ENCODE results near the gene OR14J1.
"Not testable (repeated sequence)": the region's sequence is repeated elsewhere in the genome, so short reads cannot be mapped to it uniquely, and the experiment has no call there.

Gene OR14J1, protein sequence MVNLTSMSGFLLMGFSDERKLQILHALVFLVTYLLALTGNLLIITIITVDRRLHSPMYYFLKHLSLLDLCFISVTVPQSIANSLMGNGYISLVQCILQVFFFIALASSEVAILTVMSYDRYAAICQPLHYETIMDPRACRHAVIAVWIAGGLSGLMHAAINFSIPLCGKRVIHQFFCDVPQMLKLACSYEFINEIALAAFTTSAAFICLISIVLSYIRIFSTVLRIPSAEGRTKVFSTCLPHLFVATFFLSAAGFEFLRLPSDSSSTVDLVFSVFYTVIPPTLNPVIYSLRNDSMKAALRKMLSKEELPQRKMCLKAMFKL

DNA sequence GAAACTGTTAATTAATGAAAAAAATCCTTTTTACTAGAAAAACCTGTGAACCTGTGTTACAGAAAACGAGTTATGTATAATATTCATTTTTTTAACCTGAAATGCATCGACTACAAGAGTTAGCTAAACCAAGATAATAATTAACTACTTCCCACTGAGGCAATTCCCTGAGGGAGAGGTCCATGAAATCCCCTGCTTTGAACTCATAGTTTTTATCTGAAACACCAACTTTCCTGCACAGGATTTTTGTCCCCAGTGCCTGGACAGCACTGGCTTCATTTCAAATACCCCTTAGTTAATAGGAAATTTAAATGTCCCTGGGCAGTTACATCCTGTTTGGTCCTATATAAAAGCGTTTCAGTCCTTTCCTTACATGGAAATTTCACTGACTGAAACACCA is at the start of gene OR14J1:
TSS of gene OR14J1 (plus strand) at position 386 of the 400 bp plus-strand sequence. CDS start 4,989 bp downstream, outside the sequence.
- DNase-seq, result no peak
- Mint-ChIP-seq H3K9me3 (no peaks in the 10 kb centered on the region), H3K4me3 (no peak within 1 kb of the TSS), H3K27me3 (no peaks in the 10 kb centered on the region), H3K27ac (no peak within 1 kb of the TSS), H3K36me3 (no peaks in the 10 kb centered on the region), H3K4me1 (no peaks in the 10 kb centered on the region)
- CTCF ChIA-PET, result no interaction called here

DNA sequence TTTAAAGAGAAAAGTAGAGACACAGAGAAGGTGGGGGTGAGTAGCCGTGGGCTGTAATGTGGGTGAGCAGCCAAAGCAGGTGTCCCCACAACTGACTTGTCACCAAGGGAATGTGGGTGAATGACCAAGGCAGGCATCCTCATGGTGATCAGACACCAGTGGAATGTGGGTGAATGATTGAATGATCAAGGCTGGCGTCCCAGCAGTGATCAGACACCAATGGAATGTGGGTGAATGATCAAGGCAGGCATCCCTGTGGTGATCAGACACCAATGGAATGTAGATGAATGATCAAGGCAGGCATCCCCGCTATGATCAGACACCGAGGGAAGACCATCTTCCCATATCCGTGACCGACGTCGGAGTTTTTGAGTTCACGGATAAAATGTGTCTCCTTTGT is 49.8 kb upstream of the OR14J1 start:
- CTCF ChIA-PET, result no interaction called here
- no peak for DNase-seq
- no peaks in the 10 kb centered on the region for H3K9me3 Mint-ChIP-seq
- no peaks in the 10 kb centered on the region for H3K27me3 Mint-ChIP-seq
- H3K36me3 Mint-ChIP-seq, result no peaks in the 10 kb centered on the region
- no peak overlapping the region for H3K4me3 Mint-ChIP-seq
- H3K27ac Mint-ChIP-seq, result no peak overlapping the region
- no peaks in the 10 kb centered on the region for H3K4me1 Mint-ChIP-seq

DNA sequence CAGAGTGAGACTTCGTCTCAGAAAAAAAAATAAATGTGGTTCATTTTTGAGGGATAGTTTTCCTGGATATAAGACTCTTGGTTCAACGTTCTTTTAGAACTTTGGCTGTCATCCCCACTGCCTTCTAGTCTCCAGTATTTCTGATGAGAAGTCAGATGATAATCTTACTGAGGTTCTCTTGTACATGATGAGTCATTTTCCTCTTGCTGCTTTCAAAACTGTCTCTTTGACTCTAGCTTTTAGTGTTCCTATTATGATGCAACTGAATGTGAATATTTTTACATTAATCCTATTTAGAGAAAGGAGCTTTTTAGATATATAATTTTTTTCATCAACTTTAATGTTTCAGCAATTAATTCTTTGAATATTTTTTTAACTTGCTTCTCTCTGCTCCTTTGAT is 46.0 kb upstream of the OR14J1 start:
- Mint-ChIP-seq H3K36me3 (no peaks in the 10 kb centered on the region), H3K9me3 (no peaks in the 10 kb centered on the region), H3K27me3 (no peaks in the 10 kb centered on the region)

DNA sequence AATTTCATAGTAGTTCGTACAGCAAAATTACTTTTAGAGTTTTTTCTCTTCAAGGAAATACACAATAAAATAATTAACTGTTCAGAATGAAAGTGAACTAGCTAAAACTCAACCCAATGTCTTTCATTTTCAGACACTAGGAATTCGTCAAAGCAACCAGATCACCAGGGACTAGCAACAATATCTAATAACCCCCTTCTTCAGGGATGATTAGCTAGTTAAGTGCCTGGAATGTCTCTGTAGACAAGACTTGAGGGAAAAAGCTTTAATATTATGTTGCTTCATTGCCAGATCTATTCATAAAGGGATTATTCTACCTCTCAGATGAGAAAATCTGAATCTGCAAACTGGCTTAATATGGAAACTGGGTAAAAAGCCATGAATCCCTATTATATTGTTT is 41.8 kb upstream of the OR14J1 start:
- H3K36me3 Mint-ChIP-seq, result no peaks in the 10 kb centered on the region

More for the DNA sequence above, 46.0 kb upstream of the OR14J1 start:
- H3K4me3 Mint-ChIP-seq, result no peak overlapping the region
- H3K4me1 Mint-ChIP-seq, result no peaks in the 10 kb centered on the region
- no peak for DNase-seq
- H3K27ac Mint-ChIP-seq, result no peak overlapping the region
- CTCF ChIA-PET, result no interaction called here

DNA sequence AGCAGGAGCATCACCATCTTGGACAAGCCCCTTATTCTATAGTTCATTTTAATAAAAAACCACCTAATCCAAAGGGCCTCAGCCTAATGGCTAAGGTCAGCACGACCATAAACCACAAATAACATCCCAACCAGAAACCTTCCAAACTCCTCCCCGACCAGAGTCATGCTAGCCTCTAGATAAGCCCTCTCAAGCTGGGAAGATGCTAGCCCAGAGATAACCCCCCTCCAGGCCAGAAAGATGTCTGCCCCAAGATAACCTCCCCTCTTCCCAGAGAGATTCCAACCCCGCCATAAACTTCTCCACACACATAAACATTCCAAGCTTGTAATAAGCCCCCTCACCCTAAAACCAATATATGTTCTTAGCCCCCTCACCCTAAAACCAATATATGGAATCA is 38.5 kb upstream of the OR14J1 start:
- no peaks in the 10 kb centered on the region for H3K9me3 Mint-ChIP-seq
- CTCF ChIA-PET, result no interaction called here
- no peak for DNase-seq
- no peaks in the 10 kb centered on the region for H3K36me3 Mint-ChIP-seq
- no peak overlapping the region for H3K27ac Mint-ChIP-seq
- H3K4me3 Mint-ChIP-seq, result no peak overlapping the region
- no peaks in the 10 kb centered on the region for H3K27me3 Mint-ChIP-seq
- no peaks in the 10 kb centered on the region for H3K4me1 Mint-ChIP-seq

More for the DNA sequence above, 41.8 kb upstream of the OR14J1 start:
- no peak overlapping the region for H3K4me3 Mint-ChIP-seq
- DNase-seq, result no peak
- no peaks in the 10 kb centered on the region for H3K27me3 Mint-ChIP-seq
- no peaks in the 10 kb centered on the region for H3K4me1 Mint-ChIP-seq
- CTCF ChIA-PET, result no interaction called here
- H3K9me3 Mint-ChIP-seq, result no peaks in the 10 kb centered on the region
- no peak overlapping the region for H3K27ac Mint-ChIP-seq

DNA sequence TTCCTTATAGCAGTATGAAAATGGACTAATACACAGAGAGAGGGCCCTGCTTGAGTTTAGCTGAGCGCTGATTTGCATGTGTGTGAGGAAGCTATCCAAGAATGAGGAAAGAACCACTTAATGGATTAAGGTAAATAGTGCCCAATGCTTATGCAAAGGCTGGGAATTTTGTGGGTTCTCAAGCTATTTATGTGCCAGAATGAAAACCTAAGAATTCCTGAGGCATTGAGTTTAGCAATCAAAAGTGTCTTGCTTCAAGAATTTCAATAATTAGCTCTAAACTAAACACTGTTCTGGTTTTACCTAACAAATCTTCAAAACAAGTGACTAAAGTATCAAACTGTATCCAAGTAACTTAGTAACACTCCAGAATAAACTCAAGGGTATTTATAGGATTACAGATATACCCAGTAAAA is 7.0 kb upstream of the OR14J1 start:
- Mint-ChIP-seq H3K27me3 (no peaks in the 10 kb centered on the region), H3K27ac (no peak overlapping the region), H3K9me3 (no peaks in the 10 kb centered on the region), H3K36me3 (no peaks in the 10 kb centered on the region), H3K4me3 (no peak overlapping the region), H3K4me1 (no peaks in the 10 kb centered on the region)
- no peak for DNase-seq
- CTCF ChIA-PET, result no interaction called here

DNA sequence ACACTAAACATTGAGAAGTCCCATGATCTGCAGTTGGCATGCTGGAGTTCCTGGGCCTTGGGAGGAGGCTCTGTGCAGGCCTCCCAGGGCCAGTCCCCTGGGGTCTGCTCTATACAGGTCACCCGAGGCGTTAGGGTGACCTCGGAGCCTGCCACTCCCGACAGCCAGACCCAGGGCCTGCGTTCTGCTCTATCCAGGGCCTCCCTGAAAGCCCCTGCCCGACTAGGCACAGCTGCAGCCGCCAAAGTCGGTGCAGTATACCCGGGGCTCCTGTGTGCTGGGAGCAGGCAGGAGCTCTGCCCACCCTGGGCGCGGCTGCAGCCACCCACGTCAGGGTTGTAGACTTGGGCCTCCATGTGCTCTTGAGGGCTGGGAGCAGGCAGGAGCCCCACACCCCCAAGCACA is 6.3 kb upstream of the OR14J1 start:
- CTCF ChIA-PET, result no interaction called here
- no peaks in the 10 kb centered on the region for H3K27me3 Mint-ChIP-seq
- no peak overlapping the region for H3K4me3 Mint-ChIP-seq
- DNase-seq, result no peak
- H3K27ac Mint-ChIP-seq, result no peak overlapping the region
- H3K9me3 Mint-ChIP-seq, result no peaks in the 10 kb centered on the region
- H3K36me3 Mint-ChIP-seq, result no peaks in the 10 kb centered on the region
- no peaks in the 10 kb centered on the region for H3K4me1 Mint-ChIP-seq

DNA sequence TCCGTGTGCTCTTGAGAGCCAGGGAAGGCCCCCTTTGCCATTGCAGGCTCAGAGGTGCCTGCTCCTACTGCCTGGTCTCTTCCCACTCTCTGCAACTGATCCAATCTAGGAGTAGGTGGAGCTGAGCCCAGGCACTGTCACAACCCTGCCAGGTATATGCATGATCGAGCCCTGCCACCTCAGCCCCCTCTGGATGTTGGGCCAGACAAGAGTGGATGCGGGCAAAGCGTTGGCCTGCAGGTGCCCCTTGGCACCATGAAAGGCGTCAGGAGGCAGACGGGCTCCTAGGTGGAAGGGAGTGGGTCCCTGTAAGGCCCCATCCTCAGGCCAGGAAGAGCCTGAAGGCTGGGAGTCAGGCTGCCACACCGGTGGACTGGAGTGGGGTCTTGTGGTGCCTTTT is 5.9 kb upstream of the OR14J1 start:
- Mint-ChIP-seq H3K27me3 (no peaks in the 10 kb centered on the region), H3K27ac (no peak overlapping the region), H3K4me3 (no peak overlapping the region), H3K36me3 (no peaks in the 10 kb centered on the region), H3K4me1 (no peaks in the 10 kb centered on the region), H3K9me3 (no peaks in the 10 kb centered on the region)
- no peak for DNase-seq
- CTCF ChIA-PET, result no interaction called here

- CTCF ChIA-PET, result no interaction called here
Observed at GRCh38 chr6:29319931-29320330, 18.4 kb downstream of the OR14J1 start.

GRCh38 chr6:29323332-29323731 is 21.8 kb downstream of the OR14J1 start:
- H3K4me3 Mint-ChIP-seq, H3K36me3 Mint-ChIP-seq, H3K4me1 Mint-ChIP-seq, CTCF ChIA-PET, H3K27ac Mint-ChIP-seq, H3K9me3 Mint-ChIP-seq, DNase-seq, H3K27me3 Mint-ChIP-seq: not testable (repeated sequence)

More at GRCh38 chr6:29319931-29320330, 18.4 kb downstream of the OR14J1 start:
- H3K27me3 Mint-ChIP-seq, result no peaks in the 10 kb centered on the region
- no peak for DNase-seq
- no peak overlapping the region for H3K4me3 Mint-ChIP-seq
- no peaks in the 10 kb centered on the region for H3K4me1 Mint-ChIP-seq
- H3K36me3 Mint-ChIP-seq, result no peaks in the 10 kb centered on the region
- no peaks in the 10 kb centered on the region for H3K9me3 Mint-ChIP-seq
- no peak overlapping the region for H3K27ac Mint-ChIP-seq

GRCh38 chr6:29325777-29326176 is 24.3 kb downstream of the OR14J1 start:
- no peaks in the 10 kb centered on the region for H3K36me3 Mint-ChIP-seq
- no peak overlapping the region for H3K4me3 Mint-ChIP-seq
- CTCF ChIA-PET, result no interaction called here
- no peaks in the 10 kb centered on the region for H3K27me3 Mint-ChIP-seq
- H3K27ac Mint-ChIP-seq, result no peak overlapping the region
- no peak for DNase-seq
- H3K9me3 Mint-ChIP-seq, result no peaks in the 10 kb centered on the region
- H3K4me1 Mint-ChIP-seq, result no peaks in the 10 kb centered on the region

GRCh38 chr6:29332676-29333075 is 31.2 kb downstream of the OR14J1 start:
- no peak overlapping the region for H3K4me3 Mint-ChIP-seq
- no peak overlapping the region for H3K27ac Mint-ChIP-seq
- CTCF ChIA-PET, result no interaction called here
- H3K27me3 Mint-ChIP-seq, result no peaks in the 10 kb centered on the region
- no peak for DNase-seq
- H3K36me3 Mint-ChIP-seq, result no peaks in the 10 kb centered on the region
- H3K9me3 Mint-ChIP-seq, result no peaks in the 10 kb centered on the region
- no peaks in the 10 kb centered on the region for H3K4me1 Mint-ChIP-seq

GRCh38 chr6:29336269-29336668 is 34.8 kb downstream of the OR14J1 start:
- no peak overlapping the region for H3K4me3 Mint-ChIP-seq
- CTCF ChIA-PET, result no interaction called here
- H3K4me1 Mint-ChIP-seq, result no peaks in the 10 kb centered on the region
- H3K27ac Mint-ChIP-seq, result no peak overlapping the region
- no peak for DNase-seq
- H3K9me3 Mint-ChIP-seq, result no peaks in the 10 kb centered on the region
- H3K27me3 Mint-ChIP-seq, result no peaks in the 10 kb centered on the region
- no peaks in the 10 kb centered on the region for H3K36me3 Mint-ChIP-seq

DNA sequence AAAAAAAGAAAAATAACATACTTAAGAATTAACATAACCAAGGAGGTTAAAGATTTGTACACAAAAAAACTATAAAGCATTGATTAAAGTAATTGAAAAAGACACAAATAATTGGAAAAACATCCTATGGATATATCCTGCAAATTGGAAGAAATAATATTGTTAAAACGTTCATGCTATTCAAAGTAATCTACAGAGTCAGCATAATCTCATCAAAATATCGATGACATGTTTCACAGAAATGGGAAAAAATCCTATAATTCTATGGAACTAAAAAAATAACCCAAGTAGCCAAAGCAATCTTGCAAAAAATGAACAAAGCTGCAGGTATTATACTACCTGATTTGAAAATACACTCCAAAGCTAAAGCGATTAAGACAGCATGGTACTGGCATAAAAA is 43.9 kb downstream of the OR14J1 start:
- Mint-ChIP-seq H3K27me3 (no peaks in the 10 kb centered on the region), H3K4me3 (no peak overlapping the region), H3K4me1 (no peaks in the 10 kb centered on the region), H3K36me3 (no peaks in the 10 kb centered on the region), H3K9me3 (peaks cover 1% of the 10 kb centered on the region), H3K27ac (no peak overlapping the region)
- CTCF ChIA-PET, result no interaction called here
- DNase-seq, result no peak

DNA sequence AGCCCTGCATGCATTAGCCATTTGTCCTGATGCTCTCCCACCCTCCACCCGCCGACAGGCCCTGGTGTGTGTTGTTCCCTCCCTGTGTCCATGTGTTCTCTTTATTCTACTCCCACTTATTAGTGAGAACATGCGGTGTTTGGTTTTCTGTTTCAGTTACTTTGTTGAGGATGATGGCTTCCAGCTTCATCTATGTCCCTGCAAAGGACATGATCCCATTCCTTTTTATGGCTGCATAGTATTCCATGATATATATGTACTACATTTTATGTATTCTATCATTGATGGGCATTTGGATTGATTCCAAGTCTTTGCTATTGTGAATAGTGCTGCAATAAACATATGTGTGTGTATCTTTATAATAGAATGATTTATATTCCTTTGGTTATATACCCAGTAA is 47.8 kb downstream of the OR14J1 start:
- H3K4me3 Mint-ChIP-seq, H3K4me1 Mint-ChIP-seq, DNase-seq, H3K9me3 Mint-ChIP-seq, H3K27ac Mint-ChIP-seq, H3K36me3 Mint-ChIP-seq, H3K27me3 Mint-ChIP-seq, CTCF ChIA-PET: not testable (repeated sequence)

- Mint-ChIP-seq H3K9me3 (no peaks in the 10 kb centered on the region), H3K27me3 (peaks cover 8% of the 10 kb centered on the region)
Observed at GRCh38 chr6:29354980-29355379, 53.5 kb downstream of the OR14J1 start.

More at GRCh38 chr6:29354980-29355379, 53.5 kb downstream of the OR14J1 start:
- CTCF ChIA-PET, result no interaction called here
- Mint-ChIP-seq H3K4me3 (no peak overlapping the region), H3K27ac (no peak overlapping the region), H3K4me1 (no peaks in the 10 kb centered on the region), H3K36me3 (no peaks in the 10 kb centered on the region)
- no peak for DNase-seq
